ENCODE measurements around the gene AP2A2. TPM values are rescaled to one million over a fixed set of nuclear protein-coding genes. Genes with fewer than 3 reads are reported as not detected.

Gene AP2A2
- total RNA-seq, 4 donors from 2014 or later: 49.5 to 82.6 (median 72.2) TPM

- H3K4me3 ChIP-seq: no peak overlapping the region
- no peaks in the 10 kb centered on the region for H3K4me1 ChIP-seq
- WGBS: 93% methylated on average over 19 of the region's 38 CpGs
- H3K9me3 ChIP-seq: no peaks in the 10 kb centered on the region
- H3K27me3 ChIP-seq: no peaks in the 10 kb centered on the region
- no peak for DNase-seq (ENCODE audit: extremely low spot score)
- TF ChIP-seq POLR2A (IDR thresholded peaks at IDR 0.05; ENCODE audit: low read depth): no peak
- no peak overlapping the region for H3K27ac ChIP-seq (replicated peaks in 1 of 4)
- H3K36me3 ChIP-seq: peaks cover 60 to 100% (median 93%) of the 10 kb centered on the region in 4 donors
- intact Hi-C loops (cut with DNase I): no loop called here
These were observed 82.5 kb downstream of the AP2A2 start for GRCh38 chr11:1008001-1008802.

- no peaks in the 10 kb centered on the region for H3K27me3 ChIP-seq
- TF ChIP-seq CTCF (IDR thresholded peaks at IDR 0.05) (no peak), POLR2AphosphoS5 (IDR thresholded peaks at IDR 0.05) (no peak), POLR2A (IDR thresholded peaks at IDR 0.05; ENCODE audit: low read depth) (no peak), EP300 (IDR thresholded peaks at IDR 0.05) (no peak)
- H3K4me1 ChIP-seq: no peaks in the 10 kb centered on the region
- no peak for DNase-seq (ENCODE audit: extremely low spot score)
- H3K4me3 ChIP-seq: no peak overlapping the region
- H3K36me3 ChIP-seq: peaks cover 54 to 100% (median 92%) of the 10 kb centered on the region in 4 donors
- intact Hi-C loops (cut with DNase I): no loop called here
- no peak overlapping the region for H3K27ac ChIP-seq (replicated peaks in 1 of 4)
- H3K9me3 ChIP-seq: no peaks in the 10 kb centered on the region
- WGBS: 86% methylated on average over 11 of the region's 11 CpGs
These were observed 83.1 kb downstream of the AP2A2 start for GRCh38 chr11:1008803-1009145.

- H3K36me3 ChIP-seq: peaks cover 49 to 96% (median 88%) of the 10 kb centered on the region in 4 donors
- intact Hi-C loops (cut with DNase I): no loop called here
These were observed 83.7 kb downstream of the AP2A2 start for GRCh38 chr11:1009371-1009770.

GRCh38 chr11:1009991-1010390 is 84.3 kb downstream of the AP2A2 start:
- DNase-seq (ENCODE audit: extremely low spot score): no peak
- H3K27me3 ChIP-seq: no peaks in the 10 kb centered on the region
- peaks cover 43 to 90% (median 85%) of the 10 kb centered on the region in 4 donors for H3K36me3 ChIP-seq
- no peaks in the 10 kb centered on the region for H3K4me1 ChIP-seq
- intact Hi-C loops (cut with DNase I): no loop called here
- TF ChIP-seq POLR2A (IDR thresholded peaks at IDR 0.05; ENCODE audit: low read depth): no peak
- no peak for TF ChIP-seq CTCF (IDR thresholded peaks at IDR 0.05)
- TF ChIP-seq POLR2AphosphoS5 (IDR thresholded peaks at IDR 0.05): no peak
- TF ChIP-seq EP300 (IDR thresholded peaks at IDR 0.05): no peak
- 91% methylated on average over 17 of the region's 17 CpGs for WGBS
- no peak overlapping the region for H3K27ac ChIP-seq (replicated peaks in 1 of 4)
- H3K4me3 ChIP-seq: no peak overlapping the region
- H3K9me3 ChIP-seq: no peaks in the 10 kb centered on the region

More at GRCh38 chr11:1009371-1009770, 83.7 kb downstream of the AP2A2 start:
- Histone ChIP-seq H3K27ac (replicated peaks in 1 of 4) (no peak overlapping the region), H3K9me3 (no peaks in the 10 kb centered on the region), H3K4me1 (no peaks in the 10 kb centered on the region), H3K4me3 (no peak overlapping the region), H3K27me3 (no peaks in the 10 kb centered on the region)
- 87% methylated on average over 17 of the region's 33 CpGs for WGBS
- no peak for TF ChIP-seq POLR2AphosphoS5 (IDR thresholded peaks at IDR 0.05)
- no peak for TF ChIP-seq EP300 (IDR thresholded peaks at IDR 0.05)
- TF ChIP-seq CTCF (IDR thresholded peaks at IDR 0.05): no peak
- no peak for TF ChIP-seq POLR2A (IDR thresholded peaks at IDR 0.05; ENCODE audit: low read depth)
- no peak for DNase-seq (ENCODE audit: extremely low spot score)

GRCh38 chr11:1010551-1011319 is 85.1 kb downstream of the AP2A2 start:
- intact Hi-C loops (cut with DNase I): no loop called here
- Histone ChIP-seq H3K4me3 (no peak overlapping the region), H3K27ac (replicated peaks in 1 of 4) (no peak overlapping the region), H3K4me1 (no peaks in the 10 kb centered on the region), H3K27me3 (no peaks in the 10 kb centered on the region), H3K9me3 (no peaks in the 10 kb centered on the region), H3K36me3 (peaks cover 37 to 83% (median 79%) of the 10 kb centered on the region in 4 donors)
- no peak for DNase-seq (ENCODE audit: extremely low spot score)
- no peak for TF ChIP-seq CTCF (IDR thresholded peaks at IDR 0.05)
- TF ChIP-seq EP300 (IDR thresholded peaks at IDR 0.05): no peak
- TF ChIP-seq POLR2A (IDR thresholded peaks at IDR 0.05; ENCODE audit: low read depth): no peak
- TF ChIP-seq POLR2AphosphoS5 (IDR thresholded peaks at IDR 0.05): no peak
- whole genome bisulfite sequencing: 91% methylated on average over 28 of the region's 35 CpGs
